Measurements from ENCODE around the gene ENO1. TPM values are rescaled to one million over a fixed set of nuclear protein-coding genes. Genes with fewer than 3 reads are reported as not detected.
A peak's percentile ranks its signal among the peaks of the same experiment; 100 is the strongest.

Gene ENO1
- total and polyA plus RNA-seq, 2 of the 4 experiments (the other 2 are of a cell fraction) = 2,125 to 3,643 TPM

GRCh38 chr1:8822373-8823294, 55.9 kb downstream of the ENO1 start:
- peak; percentile 89 for DNase-seq
- H3K18ac ChIP-seq (ENCODE audit: low read depth, low read length) = no peak overlapping the region
- no peaks in the 10 kb centered on the region for H3K27me3 ChIP-seq (ENCODE audit: control insufficient read depth, insufficient read depth, low read length)
- no peaks in the 10 kb centered on the region for H3K9me1 ChIP-seq (ENCODE audit: insufficient read depth, low read length)
- no peaks in the 10 kb centered on the region for H3K9me3 ChIP-seq (ENCODE audit: control insufficient read depth, insufficient read depth, low read length)
- no peaks in the 10 kb centered on the region for H4K20me1 ChIP-seq (ENCODE audit: insufficient read depth, low read length)
- H2AK9ac ChIP-seq (replicated peaks; ENCODE audit: low read depth, low read length, poor library complexity) = no peak overlapping the region
- no peak overlapping the region for H3K14ac ChIP-seq (replicated peaks; ENCODE audit: low read depth, low read length)
- H3K79me1 ChIP-seq (ENCODE audit: low read depth in 1 of 2, low read length in 2 of 2) = no peaks in the 10 kb centered on the region
- no TSS peak for BruUV-seq (replicated peaks)
- no peak overlapping the region for H4K91ac ChIP-seq (ENCODE audit: insufficient read depth, low read depth, low read length)
- H3K9ac ChIP-seq (ENCODE audit: low read depth, low read length) = no peak overlapping the region
- no peak overlapping the region for H2BK5ac ChIP-seq (ENCODE audit: low read depth, low read length, poor library complexity, severe bottlenecking)
- H3K56ac ChIP-seq (ENCODE audit: extremely low read depth, insufficient read depth, low read length) = no peak overlapping the region
- no peak overlapping the region; the same call in 1 of the 2 replicates for H2AK5ac ChIP-seq (ENCODE audit: low read depth, low read length)
- H3K4ac ChIP-seq (ENCODE audit: low read depth, low read length) = 0 out of 2 replicates have a peak overlapping the region, but pooled peaks have one; percentile 8
- in situ Hi-C loops (cut with MboI; ENCODE audit: low sequenced_read_pairs) (no loop called here), intact Hi-C loops (cut with micrococcal nuclease) (no loop called here), dilution Hi-C loops (cut with HindIII; ENCODE audit: low sequenced_read_pairs, unreplicated experiment) (no loop called here)
- 0 out of 2 replicates have a peak overlapping the region, but pooled peaks have one; percentile 1 for H2BK120ac ChIP-seq (ENCODE audit: low read depth, low read length)
- no peaks in the 10 kb centered on the region for H3K36me3 ChIP-seq (ENCODE audit: control insufficient read depth, insufficient read depth, low read length)
- H4K5ac ChIP-seq (ENCODE audit: low read depth, low read length) = no peak overlapping the region
- no peak overlapping the region for H2BK20ac ChIP-seq (ENCODE audit: low read depth, low read length)
- peak overlapping the region; percentile 21 for H3K4me2 ChIP-seq (ENCODE audit: low read depth, low read length)
- peaks cover 8% of the 10 kb centered on the region for H3K4me1 ChIP-seq (ENCODE audit: control insufficient read depth, insufficient read depth, low read length)
- CTCF ChIA-PET = no interaction called here
- H2AFZ ChIP-seq (replicated peaks; ENCODE audit: low read length, poor library complexity) = no peak overlapping the region
- POLR2A ChIA-PET (ENCODE audit: unreplicated experiment) = no interaction called here
- no peak overlapping the region for H3K23ac ChIP-seq (ENCODE audit: low read depth, low read length)
- no peak overlapping the region for H3K4me3 ChIP-seq (ENCODE audit: insufficient read depth, low read depth, low read length)
- ATAC-seq (ENCODE audit: low read depth) = peak; percentile 71
- H4K8ac ChIP-seq (ENCODE audit: low read depth in 2 of 2, low read length in 2 of 2) = 0 out of 4 replicates have a peak overlapping the region, but pooled peaks of 1 of the 2 experiments have one; percentile 0
- H3K27ac ChIP-seq (ENCODE audit: insufficient read depth, low read length) = no peak overlapping the region; the same call in 1 of the 2 replicates
- H2BK15ac ChIP-seq (ENCODE audit: low read depth, low read length) = no peak overlapping the region
- TF ChIP-seq POLR2A (IDR thresholded peaks at IDR 0.05; ENCODE audit: low read depth, low read length) = no peak
- TF ChIP-seq, protein P1, sequence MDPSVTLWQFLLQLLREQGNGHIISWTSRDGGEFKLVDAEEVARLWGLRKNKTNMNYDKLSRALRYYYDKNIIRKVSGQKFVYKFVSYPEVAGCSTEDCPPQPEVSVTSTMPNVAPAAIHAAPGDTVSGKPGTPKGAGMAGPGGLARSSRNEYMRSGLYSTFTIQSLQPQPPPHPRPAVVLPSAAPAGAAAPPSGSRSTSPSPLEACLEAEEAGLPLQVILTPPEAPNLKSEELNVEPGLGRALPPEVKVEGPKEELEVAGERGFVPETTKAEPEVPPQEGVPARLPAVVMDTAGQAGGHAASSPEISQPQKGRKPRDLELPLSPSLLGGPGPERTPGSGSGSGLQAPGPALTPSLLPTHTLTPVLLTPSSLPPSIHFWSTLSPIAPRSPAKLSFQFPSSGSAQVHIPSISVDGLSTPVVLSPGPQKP (IDR thresholded peaks at IDR 0.05; ENCODE audit: borderline replicate concordance, low read depth, low read length) = no peak
- TF ChIP-seq RFX5 (IDR thresholded peaks at IDR 0.05; ENCODE audit: low read depth, low read length) = no peak
- TF ChIP-seq SMC3 (IDR thresholded peaks at IDR 0.05; ENCODE audit: low read depth, low read length) = no peak
- no peak for TF ChIP-seq RAD21 (IDR thresholded peaks at IDR 0.05; ENCODE audit: low read length)
- TF ChIP-seq MAFK (IDR thresholded peaks at IDR 0.05; ENCODE audit: low read depth, low read length) = peak; percentile 24; the same call in 1 of the 2 replicates
- no peak for TF ChIP-seq RCOR1 (IDR thresholded peaks at IDR 0.05; ENCODE audit: insufficient replicate concordance, low read length)
- no peak for TF ChIP-seq MAZ (IDR thresholded peaks at IDR 0.05; ENCODE audit: borderline replicate concordance, low read depth, low read length)
- 0 out of 2 replicates have a peak, but pooled peaks have one; percentile 2 for TF ChIP-seq BHLHE40 (IDR thresholded peaks at IDR 0.05; ENCODE audit: low read depth, low read length)
- peak; percentile 37; the same call in 1 of the 2 replicates for TF ChIP-seq CEBPB (IDR thresholded peaks at IDR 0.05; ENCODE audit: low read depth, low read length)
- no peak for TF ChIP-seq MXI1 (IDR thresholded peaks at IDR 0.05; ENCODE audit: borderline replicate concordance, low read depth, low read length)
- TF ChIP-seq FOS (IDR thresholded peaks at IDR 0.05; ENCODE audit: low read depth, low read length) = no peak
- TF ChIP-seq, protein P2, sequence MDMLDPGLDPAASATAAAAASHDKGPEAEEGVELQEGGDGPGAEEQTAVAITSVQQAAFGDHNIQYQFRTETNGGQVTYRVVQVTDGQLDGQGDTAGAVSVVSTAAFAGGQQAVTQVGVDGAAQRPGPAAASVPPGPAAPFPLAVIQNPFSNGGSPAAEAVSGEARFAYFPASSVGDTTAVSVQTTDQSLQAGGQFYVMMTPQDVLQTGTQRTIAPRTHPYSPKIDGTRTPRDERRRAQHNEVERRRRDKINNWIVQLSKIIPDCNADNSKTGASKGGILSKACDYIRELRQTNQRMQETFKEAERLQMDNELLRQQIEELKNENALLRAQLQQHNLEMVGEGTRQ (IDR thresholded peaks at IDR 0.05; ENCODE audit: low read depth, low read length) = no peak
- 100% methylated on average over 2 of the region's 10 CpGs; no CpG with 5 or more reads in 1 of the 2 experiments for WGBS, 2 experiments (ENCODE audit: extremely low coverage in 2 of 2, insufficient read length in 1 of 2)
